Measurements from ENCODE around the gene HES6. TPM values are rescaled to one million over a fixed set of nuclear protein-coding genes. Genes with fewer than 3 reads are reported as not detected.

HES6 gene
- total RNA-seq, 2 donors from 2014 or later: 0.47 to 1.3 TPM

DNA sequence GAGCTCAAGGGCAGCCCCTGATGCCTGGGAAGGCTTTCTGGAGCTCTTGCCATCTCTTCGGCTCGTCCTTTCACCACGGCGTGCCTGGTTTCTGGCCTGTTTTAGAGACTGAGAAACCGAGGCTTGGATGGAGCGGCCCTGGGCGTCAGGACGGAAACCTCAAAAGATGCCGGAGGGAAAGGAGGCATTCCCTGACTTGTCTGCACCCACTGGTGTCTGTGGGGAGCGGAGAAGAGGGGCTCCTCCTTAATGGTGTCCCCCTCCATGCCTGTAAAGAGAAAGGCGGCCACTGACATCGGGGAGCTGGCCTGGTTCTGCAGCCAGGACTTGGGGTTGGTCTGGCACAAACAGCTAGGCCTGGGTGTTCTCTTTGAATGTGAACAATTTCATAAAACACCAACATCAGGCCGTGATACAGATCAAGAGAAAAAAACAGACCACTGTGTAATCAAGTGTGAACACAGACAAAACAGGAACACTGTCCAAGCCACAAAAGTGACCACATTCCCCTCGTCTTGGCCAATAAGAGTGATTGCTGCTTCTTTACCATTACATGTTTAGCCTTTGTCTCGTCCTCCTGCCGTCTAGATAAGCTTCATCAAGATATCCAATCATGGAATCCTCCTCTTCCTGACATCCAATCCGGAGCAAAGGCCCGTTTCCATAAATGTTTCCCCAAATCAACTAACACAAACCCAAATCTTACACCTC lies 35.7 kb downstream of the HES6 start:
- no peak for DNase-seq
- H3K4me3 Mint-ChIP-seq: peak overlapping the region; percentile 85
- peak overlapping the region; percentile 91 for H3K27ac Mint-ChIP-seq
- H3K27me3 Mint-ChIP-seq: no peaks in the 10 kb centered on the region
- H3K9me3 ChIP-seq (ENCODE audit: control insufficient read depth, low read length, poor library complexity, severe bottlenecking): no peaks in the 10 kb centered on the region
- no peaks in the 10 kb centered on the region for H3K36me3 Mint-ChIP-seq (ENCODE audit: low read depth)
- ATAC-seq: no peak
- peaks cover 17% of the 10 kb centered on the region for H3K4me1 Mint-ChIP-seq

DNA sequence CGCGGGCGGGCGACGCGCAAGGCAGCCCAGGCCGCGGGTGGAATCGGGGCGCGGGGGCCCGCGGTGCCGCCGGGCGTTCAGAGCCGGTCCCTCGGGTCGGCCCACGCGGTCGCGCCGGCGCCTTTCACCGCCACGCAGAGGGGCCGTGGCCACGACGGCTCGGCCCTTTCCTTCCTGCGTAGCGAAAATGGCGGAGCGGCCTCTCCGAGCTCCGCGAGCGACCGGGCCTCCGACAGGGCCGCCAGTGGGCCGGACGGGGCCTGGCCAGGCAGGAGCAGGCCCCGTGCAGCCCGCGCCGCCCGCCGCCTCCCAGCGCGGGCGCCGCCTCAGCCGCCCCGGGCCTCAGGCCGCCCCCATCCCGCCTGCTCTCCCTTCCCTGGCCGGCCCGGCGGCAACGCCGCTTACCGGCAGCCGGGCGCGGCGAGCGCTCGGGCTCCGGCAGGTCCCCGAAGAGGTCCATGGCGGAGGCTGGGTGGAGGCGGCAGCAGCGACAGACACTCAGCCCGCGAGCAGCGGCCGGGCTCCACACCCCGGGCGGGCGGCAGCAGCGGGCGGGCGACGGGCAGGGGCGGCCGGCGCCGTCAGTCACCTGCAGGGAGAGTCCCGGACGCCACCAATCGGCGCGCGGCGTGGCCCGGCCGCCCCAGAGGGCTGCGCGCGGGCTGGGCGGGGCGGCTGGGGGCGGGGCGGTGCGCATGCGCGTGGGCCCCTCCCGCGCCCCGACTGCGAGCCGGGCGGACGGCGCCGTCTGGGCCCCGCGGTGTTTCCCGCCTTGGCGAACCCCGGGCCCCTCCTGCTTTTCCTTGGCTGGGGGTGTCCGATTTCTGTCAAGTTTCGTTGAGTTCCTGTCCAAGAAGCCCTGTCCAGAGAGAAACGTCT lies 36.5 kb downstream of the HES6 start, which contains the start of gene ILKAP:
Gene ILKAP, minus strand, starts transcription at position 602 of the 879 bp plus-strand sequence. Its CDS starts 142 bp downstream, at position 460.
- Mint-ChIP-seq H3K4me3 (peak within 1 kb of the TSS; percentile 87), H3K4me1 (peaks cover 20% of the 10 kb centered on the region), H3K27ac (peak within 1 kb of the TSS; percentile 91), H3K36me3 (ENCODE audit: low read depth) (no peaks in the 10 kb centered on the region), H3K27me3 (no peaks in the 10 kb centered on the region)
- ATAC-seq: peak; percentile 97
- H3K9me3 ChIP-seq (ENCODE audit: control insufficient read depth, low read length, poor library complexity, severe bottlenecking): no peaks in the 10 kb centered on the region
- peak; percentile 91 to 96 (median 91) for DNase-seq

DNA sequence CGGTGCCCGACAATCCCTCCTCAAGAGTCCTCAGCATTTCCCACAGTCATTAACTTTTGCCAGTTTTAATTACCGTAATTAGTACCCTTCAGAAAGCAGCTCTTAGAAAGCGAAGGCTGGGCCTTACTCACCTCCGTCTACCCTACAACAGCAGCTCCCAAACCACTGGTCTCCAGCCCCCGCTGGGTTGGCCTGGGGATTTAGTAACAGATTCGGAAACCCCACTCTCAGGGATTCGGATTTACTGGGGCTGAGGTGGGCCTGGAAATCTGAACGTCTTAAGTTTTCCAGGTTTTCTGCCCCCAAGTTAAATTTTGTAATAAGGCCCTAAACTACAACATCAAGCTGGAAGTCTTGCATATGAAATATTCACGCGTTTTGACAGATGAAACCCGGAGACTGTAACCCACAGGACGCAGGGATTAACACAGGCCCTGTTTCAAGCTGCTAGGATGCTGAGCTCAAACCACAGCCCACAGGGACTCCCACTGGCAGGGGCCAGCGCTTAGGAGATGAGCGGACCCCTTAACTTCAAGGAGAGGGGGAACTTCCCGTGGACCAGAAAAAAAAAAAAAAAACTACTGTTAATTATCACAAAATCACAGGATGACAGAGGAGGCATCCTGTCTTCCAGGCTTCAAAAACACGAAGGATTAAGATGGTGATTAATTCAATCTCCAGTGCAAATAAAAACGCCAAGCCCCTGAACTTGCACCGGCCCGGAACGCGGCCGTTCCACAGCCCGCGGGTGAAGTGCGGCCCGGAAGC lies 37.3 kb downstream of the HES6 start:
- H3K9me3 ChIP-seq (ENCODE audit: control insufficient read depth, low read length, poor library complexity, severe bottlenecking): no peaks in the 10 kb centered on the region
- Mint-ChIP-seq H3K27me3 (no peaks in the 10 kb centered on the region), H3K27ac (peak overlapping the region; percentile 70), H3K36me3 (ENCODE audit: low read depth) (no peaks in the 10 kb centered on the region), H3K4me1 (peaks cover 24% of the 10 kb centered on the region), H3K4me3 (peak overlapping the region; percentile 87)
- ATAC-seq: no peak
- DNase-seq: no peak

DNA sequence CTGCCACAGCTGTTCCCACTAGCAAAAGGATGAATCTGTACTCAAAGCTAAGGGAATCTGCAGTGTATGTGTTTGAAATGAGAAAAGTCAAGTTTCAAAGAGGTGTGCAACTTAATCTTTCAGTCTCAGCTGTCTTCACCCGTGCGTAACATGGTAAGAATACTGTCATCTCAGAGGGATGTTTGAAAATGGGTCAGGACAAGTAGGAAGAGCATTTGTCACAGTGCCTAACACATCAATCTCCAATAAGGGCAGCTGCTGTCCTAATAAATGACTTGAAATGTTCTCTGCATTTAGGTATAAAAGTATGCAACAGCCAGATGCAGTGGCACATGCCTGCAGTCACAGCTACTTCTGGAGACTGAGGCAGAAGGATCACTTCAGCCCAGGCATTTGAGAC lies 49.4 kb downstream of the HES6 start:
- ATAC-seq: no peak
- Mint-ChIP-seq H3K27ac (no peak overlapping the region), H3K4me1 (peaks cover 5% of the 10 kb centered on the region), H3K4me3 (no peak overlapping the region), H3K36me3 (ENCODE audit: low read depth) (peaks cover 9% of the 10 kb centered on the region), H3K27me3 (no peaks in the 10 kb centered on the region)
- DNase-seq: no peak
- no peaks in the 10 kb centered on the region for H3K9me3 ChIP-seq (ENCODE audit: control insufficient read depth, low read length, poor library complexity, severe bottlenecking)

Other genes starting within 250 kb of the HES6 start
- gene SCLY, start 179.0 kb downstream of the HES6 start, total RNA-seq: 10 to 100 TPM; 15.9 to 17.8 TPM
- under 1 TPM in 1 of 2 donors, not detected in 1; 0.05 TPM for gene ESPNL, start 139.7 kb downstream of the HES6 start, total RNA-seq
- not detected for gene KLHL30, start 101.4 kb downstream of the HES6 start, total RNA-seq
- gene ERFE, start 81.1 kb downstream of the HES6 start, total RNA-seq: not detected
- gene ILKAP, start 36.3 kb downstream of the HES6 start, total RNA-seq: 100 to 1,000 TPM; 114 to 123 TPM
- gene PER2, start 48.6 kb upstream of the HES6 start, total RNA-seq: 10 to 100 TPM; 40.7 to 40.8 TPM
- 1 to 10 TPM; 8.9 to 9.3 TPM for gene TRAF3IP1, start 80.5 kb upstream of the HES6 start, total RNA-seq
- gene ASB1, start 186.9 kb upstream of the HES6 start, total RNA-seq: 10 to 100 TPM; 11.9 to 14.3 TPM

All from T-helper 17 cell (primary cell).